Putamen (tissue), 1 donor: ENCODE results near the gene CREG1.

ENCODE experiments used
- DNase-seq: peaks from one replicate; pipeline ENCODE4 v3.0.0-alpha.2; 2016; ENCODE audit warnings: low spot score

Gene CREG1

DNA sequence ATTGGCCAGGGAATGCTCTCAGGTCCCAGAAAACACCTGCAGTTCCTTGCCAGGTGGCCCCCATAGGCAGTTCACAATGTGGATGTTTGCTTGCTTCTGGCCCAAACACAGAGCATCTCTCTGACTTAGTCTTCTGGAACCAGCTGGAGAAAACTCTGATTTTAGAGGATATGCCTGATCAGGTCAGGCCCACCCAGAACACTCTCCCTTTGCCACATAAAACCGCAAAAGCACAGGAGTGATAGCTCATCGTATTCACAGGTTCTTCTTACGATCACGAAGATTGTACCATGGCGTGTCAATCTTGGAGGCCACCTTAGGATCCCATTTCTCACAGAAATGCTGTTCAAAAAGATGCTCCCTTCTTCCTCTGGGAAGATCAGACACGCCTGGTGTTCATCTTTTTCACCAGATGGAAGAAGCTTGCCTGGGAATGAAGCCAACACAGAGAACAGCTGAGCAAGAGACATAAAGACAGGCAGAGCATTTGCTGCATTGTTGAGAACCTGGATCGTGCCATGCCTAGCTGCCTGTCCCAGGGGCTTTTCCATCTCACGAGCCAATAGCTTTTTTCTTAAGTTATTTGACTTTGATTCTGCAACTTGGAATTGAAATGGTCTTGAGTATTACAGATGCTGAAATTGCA is 23.6 kb downstream of the CREG1 start:
- no peak for DNase-seq

DNA sequence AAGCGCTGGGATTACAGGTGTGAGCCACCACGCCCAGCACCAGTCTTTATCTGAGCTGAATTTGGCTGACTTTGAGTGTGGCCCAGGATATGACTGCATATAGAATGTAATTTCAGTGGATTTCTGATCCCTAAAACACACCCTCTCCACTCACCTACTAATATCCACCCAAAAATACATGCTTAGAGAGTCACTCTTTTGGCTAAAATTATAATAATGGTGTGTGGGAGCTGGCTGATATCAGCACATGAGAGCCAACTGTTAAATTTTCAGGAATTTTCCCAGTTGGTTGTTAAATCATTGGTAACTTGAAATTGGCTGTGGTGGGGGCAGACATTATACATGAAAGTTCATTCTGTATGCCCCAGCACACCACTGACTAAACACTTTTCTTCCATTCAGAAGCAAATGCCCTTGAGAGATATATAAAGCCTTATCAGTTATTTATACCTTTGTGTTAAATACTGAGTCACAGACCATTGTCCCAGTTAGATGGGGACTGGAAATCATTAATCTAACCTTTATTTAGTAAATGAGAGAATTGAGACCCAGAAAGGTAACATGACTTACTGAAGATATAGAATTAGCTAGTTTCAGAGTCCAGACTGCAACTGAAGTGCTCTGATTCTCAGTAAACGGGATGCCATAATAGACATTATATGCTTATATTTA is 25.4 kb downstream of the CREG1 start:
- DNase-seq = no peak

DNA sequence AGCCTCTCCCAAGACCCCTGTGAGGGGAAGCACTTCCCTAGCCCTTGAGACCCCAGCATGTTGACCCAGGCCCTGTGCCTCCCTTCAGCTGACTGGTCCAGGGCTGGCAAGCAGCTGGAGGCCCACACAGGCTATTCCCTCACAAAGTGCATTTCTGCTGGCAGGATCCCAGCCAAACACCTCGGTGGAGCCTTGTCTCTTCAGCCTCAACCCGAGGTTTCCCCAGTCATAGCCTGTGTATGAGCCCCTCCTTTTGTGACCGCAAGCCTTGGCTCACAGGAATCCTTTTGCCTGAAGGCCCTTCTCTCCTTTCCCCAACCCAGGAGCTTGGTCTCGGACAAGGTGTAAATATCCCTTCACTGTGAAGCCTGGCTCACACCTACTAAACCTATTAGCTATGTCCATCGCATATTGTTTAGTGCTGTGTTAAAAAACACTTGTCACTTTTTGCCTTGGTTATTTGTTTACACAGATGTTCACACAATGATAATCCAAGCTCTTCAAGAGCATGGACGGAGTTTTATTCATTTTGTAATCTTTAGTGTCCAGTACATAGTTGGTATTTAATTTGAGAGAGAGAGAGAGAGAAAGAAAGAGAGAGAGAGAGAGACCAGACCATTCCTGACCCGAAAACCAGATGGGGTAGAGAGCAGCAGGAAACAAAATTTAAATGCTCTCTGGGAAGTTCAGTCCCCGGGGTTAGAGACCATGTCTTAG is 26.7 kb downstream of the CREG1 start:
- DNase-seq = no peak

DNA sequence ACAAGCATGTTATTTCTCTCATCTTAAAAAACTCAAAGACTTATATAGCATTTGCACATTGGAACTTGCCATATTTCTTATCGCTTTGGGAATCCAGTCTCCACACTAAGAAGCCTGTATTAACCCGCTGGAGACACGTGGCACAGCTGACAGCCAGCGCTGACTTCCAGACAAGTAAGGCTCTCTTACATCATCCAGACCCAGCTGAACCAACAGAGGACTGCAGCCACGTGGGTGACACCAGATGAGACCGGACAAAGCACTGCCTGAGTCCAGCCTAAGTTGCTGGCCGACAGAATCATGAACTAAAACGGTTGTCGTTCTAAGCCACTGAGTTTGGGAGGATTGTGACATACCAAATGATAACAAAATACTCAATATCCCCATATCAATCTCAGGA is 28.9 kb downstream of the CREG1 start:
- peak; percentile 83 for DNase-seq

DNA sequence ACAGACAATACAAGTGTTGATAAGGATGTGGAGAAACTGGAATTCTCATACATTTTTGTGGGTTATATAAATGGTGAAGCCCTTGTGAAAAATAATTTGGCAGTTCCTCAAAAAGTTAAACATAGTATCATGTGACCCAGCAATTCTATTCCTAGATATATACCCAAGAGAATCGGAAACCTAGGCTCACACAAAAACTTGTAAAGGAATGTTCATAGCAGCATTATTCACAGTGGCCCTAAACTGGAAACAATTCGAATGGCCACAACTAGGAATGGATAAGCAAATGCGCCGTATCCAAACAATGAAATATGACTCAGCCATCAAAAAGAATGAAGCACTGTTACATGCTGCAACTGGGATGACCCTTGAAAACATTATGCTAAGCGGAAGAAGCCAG is 31.3 kb downstream of the CREG1 start:
- no peak for DNase-seq

DNA sequence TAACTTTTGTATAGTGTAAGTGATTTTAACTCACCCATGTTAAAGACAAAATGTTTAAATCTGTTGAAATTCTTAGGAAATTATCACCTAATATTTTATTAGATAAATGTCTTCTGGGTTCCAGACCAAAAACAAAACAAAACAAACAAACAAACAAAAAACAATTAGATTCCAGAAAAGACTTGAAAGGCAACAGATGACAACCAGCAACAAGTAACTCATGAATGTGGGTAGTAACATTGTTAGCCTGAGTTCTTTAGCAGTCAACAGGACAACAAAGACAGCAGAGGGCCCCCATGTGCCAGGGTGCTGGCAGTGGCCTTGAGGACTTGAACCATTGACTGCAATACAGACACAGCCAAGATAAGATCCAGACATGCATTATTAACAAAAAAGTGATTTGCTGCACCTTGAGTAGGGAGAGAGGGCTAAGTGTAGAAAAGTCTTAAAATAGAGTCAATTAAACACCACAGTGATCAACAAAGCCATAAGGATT is 32.8 kb downstream of the CREG1 start:
- no peak for DNase-seq

DNA sequence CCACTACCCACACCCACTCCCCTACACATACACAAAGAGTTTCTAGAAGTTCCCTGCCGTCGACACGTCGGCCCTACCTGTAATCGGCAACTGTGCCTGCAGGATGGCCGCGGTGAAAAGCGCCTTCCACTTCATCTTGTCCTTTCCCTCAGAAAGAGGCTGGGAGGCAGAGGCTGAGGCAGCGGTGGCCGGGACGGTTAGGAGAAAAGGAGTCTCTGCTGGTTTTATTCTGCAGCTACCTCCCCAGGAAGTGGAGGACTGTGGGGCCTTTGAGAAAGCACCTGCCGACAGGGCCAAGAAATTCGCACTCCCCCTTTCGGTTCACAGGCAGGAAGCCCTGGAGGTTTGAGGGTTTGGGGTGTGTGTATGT is 35.2 kb downstream of the CREG1 start, which contains the start of gene CD247:
TSS of gene CD247 (minus strand) at position 199 of the 370 bp plus-strand sequence. CDS start at position 135, 64 bp downstream.
- no peak for DNase-seq

DNA sequence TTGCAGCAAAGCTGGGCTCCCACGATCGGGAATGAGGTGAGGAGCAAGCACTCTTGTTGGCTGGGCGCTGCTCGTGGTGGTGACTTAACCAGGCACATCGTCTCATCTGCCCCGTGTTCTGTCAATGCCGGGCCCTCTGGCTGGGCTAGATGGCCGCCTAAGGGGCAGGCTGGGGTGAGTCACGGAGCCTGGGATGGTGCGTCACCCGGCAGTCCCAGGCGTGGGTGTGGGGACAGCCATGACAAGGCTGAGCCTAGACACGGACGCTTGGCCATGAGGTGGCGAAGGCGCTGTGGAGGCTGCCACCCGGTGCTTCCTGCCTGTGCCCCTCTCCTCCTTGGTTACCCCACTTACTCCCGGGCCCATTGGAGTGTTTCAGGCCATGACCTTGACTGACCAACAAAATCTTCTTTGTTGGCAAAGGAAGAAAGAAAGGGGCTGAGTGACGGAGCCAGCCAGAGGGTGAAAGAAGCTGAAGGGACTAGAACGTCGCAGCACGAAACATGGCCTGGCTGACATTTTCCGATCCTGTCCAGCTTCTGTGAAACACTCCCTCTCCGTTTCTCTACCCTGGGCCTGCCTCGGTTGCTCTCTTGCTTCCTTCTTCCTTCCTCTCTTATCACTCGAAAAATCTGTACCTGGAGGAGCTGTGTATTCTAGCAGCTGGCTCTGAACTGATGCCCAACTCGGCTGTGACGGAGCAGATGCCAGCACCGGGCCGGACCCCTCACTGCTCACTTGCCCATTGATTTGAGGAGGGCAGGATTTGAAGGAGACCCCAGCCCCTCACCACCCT is 35.8 kb downstream of the CREG1 start:
- no peak for DNase-seq

DNA sequence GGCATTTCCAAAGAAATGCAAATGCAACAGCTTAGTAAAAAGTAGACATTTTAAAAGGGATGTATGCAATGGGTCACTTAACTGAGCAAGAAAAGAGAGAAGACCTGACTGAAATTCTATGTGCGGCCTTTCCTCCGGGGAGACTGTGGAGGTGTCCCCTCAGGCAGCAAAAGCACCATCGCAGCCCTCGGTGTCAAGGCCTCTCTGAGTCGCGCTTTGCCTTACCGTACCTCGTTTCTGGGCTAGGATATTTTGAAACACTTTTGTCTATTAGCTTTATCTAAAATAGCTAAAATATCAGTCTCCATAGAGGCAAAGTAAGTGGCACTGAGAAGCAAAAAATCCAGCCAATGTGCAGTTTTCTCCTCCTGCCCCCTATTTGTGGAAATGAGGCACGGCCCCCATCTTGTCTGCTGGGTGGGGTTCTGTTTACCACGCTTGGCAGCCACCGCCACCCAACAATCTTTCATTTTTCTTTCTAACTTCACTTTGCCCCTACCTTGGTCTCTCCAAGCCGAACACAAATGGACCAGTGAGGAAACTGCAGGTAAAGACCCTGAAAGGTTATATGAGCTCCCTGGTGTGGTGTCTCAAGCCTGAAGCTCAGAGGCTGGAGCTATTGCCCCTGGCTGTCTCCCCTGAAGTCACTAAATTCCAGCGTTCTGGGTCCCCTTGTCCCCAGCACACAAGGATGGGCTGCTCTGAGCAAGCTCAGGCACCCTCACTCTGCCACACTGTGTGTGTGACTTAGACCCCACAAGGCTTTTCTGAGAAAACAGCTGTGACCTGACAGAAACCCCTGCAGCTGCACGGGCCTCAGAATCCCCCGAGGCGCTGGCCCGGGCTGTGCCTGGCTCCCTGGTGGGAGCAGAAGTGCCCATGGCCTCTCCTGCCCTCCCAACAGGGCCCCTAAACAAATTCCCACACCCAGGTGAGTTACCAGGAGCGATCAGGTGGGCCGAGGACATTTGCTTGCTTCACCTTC is 36.9 kb downstream of the CREG1 start:
- DNase-seq = no peak

DNA sequence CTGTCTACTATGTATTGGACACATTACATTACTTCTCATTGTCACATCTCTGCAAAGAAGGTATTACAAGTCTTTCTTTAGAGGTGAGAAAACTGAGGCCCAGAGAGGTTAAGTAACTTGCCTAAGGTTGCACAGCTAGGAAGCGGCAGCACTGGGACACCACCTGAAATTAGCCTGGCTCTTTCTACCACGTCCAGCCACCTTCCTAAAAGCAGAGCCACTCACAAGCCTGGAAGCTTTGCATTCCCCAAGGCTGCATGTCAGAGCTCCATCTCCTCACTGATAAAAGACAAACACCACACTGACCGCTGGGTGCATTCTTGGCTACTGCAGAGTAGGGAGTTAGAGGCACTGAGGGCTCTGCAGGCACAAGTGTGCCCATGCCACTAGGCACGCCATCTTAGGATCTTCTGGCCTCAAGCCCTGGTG is 37.7 kb downstream of the CREG1 start:
- no peak for DNase-seq

DNA sequence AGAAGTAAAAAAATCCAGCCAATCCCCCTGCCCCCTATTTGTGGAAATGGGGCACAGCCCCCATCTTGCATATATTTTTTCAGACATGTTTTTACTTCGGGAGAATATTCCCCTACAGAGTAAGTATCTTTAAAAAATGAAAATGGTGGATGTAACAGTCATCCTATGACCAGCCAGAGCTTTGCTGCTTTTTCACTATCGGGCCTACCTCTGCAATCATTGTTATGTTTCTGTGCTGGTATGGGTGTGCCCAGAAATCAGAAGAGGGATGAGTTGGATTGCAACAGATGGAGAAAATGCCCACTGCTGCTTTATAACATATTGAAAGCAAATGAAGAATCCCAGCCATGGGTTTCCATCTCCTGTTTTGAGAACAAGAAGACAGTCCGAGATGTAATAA is 38.1 kb downstream of the CREG1 start:
- no peak for DNase-seq

DNA sequence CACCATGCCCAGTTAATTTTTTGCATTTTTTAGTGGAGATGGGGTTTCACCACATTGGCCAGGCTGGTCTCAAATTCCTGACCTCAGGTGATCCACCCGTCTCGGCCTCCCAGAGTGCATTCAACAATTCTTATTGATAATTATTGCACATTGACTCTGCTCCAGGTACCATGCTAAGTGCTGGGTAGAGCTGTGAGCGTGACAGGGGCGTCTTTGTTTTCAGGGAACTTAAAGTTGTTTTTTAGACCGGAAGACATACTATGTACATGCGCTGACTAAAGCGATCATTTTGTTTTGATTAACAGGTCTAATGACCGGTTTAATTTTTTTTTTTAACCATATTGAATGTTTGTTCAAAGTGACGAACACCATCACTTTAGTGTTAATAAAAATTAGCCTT is 39.3 kb downstream of the CREG1 start:
- no peak for DNase-seq

DNA sequence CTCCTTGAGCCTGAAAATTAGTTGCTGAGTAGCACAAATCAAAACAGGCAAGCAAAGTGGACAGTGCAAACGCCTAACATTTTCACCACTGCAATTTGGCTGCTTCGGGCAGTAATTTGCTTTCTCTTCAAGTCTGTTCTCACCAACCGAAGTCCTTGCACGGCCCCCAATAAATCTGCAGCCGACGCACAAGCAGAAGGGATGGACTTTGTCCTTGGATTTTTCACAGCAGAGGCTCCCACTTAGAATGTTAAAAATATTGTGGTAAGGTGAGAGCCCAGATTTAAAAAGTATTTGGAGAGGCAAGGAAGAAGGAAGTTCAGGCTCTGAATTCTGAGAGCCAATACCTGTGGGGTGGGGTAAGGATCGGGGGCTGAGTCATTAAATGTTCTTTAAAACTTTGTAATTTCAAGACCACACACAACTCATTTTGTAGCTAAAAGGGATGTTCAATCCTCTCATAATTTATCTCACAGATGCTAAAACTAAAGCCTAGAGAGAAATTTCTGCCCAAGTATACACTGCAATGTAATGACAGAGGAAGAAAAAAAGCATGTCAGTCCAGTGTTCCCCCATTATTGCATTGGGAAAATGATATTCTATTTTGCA is 41.4 kb downstream of the CREG1 start:
- DNase-seq = no peak

DNA sequence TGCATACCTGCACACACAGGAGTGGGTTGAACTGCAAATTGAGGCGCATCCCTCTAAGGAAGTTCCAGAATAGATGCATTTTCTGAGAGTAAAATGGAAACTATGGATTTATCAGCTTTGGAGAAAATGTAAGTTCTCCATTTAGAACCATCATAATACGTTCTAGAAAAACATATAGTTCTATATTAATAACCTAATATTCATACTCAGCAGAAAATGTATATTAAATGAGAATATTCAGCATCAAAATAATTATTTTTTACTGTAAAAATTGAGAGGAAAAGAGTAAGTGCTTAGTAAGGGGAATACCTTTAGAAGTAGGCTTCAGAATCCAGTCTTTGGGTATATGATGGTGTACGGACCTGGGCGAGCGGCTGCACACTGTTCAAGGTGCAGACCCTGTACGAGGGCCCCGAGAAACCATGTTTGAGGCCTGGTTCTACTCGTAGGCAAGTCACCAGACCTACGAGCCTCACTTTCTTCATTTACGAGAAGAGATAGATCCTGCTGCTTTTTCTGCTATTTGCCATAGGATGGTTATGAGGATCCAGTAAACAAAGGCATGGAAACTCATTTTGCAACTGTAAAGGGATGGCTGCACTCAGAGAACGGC is 42.1 kb downstream of the CREG1 start:
- DNase-seq = no peak

DNA sequence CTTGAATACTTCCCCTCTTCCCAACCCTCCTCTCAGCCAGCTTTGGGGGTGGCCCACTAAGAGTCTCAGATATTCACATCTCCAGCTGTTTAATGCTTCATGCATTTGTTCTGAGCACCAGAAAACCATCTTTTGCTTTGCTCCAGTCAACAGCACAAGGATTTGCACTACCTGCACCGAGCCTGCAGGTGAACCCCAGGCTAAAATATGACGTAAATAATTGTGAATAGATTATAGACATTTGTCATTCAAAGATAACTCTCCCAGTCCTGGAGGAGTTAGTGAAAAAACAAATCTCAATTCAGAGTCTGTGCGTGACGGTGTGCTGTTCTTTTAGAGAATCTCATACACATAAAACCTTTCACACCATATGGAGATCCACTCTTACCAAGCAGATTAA is 42.7 kb downstream of the CREG1 start:
- no peak for DNase-seq

DNA sequence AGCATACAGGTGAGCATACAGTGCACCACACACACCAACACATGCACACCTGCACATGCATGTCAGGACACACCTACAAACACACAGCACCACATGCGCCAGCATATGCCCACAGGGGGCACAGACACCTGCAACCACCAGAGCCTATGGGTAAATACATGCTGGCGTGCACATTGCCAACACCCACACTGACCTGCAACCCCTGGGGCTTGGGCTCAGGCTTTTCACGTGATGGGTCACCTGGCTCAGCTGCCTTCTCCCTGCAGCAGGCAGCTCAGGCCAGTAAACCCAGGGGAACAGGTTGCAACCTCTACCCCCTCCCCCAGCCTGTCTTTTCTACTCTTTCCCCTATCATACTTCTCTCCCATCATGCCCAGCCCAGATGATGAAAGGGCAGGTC is 43.3 kb downstream of the CREG1 start:
- no peak for DNase-seq

DNA sequence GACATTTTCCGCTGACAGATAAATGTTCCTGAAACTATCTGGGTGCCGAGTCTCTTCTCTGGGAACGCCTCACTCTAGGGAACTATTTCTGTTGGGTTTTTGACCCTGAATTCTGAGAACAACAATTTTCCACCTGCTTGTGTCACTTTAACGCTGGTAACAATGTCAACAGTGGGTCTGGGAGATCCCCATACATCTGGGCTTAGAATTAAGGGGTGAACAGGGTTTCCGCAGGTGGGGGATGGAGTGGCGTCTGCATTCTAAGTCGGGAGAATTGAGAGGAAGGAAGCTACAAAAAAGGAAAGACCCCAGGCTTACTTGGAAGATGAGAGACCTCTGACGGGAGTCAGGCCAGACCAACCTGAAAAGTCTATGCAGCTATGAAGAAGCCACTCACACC is 44.0 kb downstream of the CREG1 start:
- DNase-seq = no peak

DNA sequence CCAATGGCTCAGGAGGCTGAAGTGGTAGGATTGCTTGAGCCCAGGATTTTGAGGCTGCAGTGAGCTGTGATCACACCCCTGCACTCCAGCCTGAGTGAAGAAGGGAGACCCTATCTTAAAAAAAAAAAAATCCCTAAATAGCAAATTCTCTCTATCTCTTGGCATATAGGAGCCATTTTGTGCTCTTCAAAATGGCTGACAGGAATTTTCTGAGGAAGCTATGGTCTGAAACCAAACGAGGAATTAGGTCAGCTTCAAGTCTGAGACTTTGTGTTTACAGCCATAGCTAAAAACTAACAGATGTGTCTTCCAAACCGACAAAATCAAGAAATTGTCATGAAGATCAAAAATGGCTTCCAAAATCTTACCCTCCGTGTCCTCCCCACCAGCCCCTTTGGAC is 45.8 kb downstream of the CREG1 start:
- no peak for DNase-seq

DNA sequence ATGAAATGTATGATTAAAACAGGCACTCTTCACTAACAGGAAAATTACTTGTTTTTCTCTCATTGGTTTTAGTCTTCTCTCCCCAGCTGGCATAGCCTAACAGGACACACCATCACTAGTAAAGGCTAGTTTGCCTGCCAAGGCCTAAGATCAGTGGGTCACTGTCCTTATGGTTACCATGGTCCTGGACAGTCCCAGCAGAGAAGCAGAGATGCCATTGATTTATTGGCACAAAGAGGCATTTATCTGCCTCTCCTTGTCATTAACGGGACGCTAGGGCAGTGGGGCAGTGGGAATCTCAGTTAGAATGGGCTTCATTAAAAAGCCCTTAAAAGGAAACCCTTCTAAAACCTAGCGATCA is 49.1 kb downstream of the CREG1 start:
- no peak for DNase-seq
